OCI-LY1 (cell line): ENCODE measurements around the gene USF2.

Experiments used
- H2AFZ ChIP-seq: fragments of 200-600 bp; sonication (generic), shearing (Covaris generic); 2 replicates; pipeline ENCODE4 v1.6.0; 2014; ENCODE audit warnings: antibody characterized with exemption, mild to moderate bottlenecking, low read length
- H3F3A ChIP-seq: fragments of 200-600 bp; sonication (generic), shearing (Covaris generic); 2 replicates; pipeline ENCODE4 v1.6.0; 2014; ENCODE audit warnings: mild to moderate bottlenecking, antibody characterized with exemption, low read length, moderate library complexity; ENCODE audit not compliant: insufficient read depth
- H3K27ac ChIP-seq: fragments of 200-600 bp; sonication (generic); 2 replicates; pipeline ENCODE4 v1.5.1; 2014; ENCODE audit warnings: low read length, mixed run types, mild to moderate bottlenecking, low read depth; ENCODE audit not compliant: poor library complexity, severe bottlenecking
- H3K27me3 ChIP-seq: fragments of 200-600 bp; sonication (generic); 2 replicates; pipeline ENCODE4 v1.6.0; 2014; ENCODE audit warnings: antibody characterized with exemption, mild to moderate bottlenecking, low read length, moderate library complexity; ENCODE audit not compliant: insufficient read depth
- H3K36me3 ChIP-seq: fragments of 200-600 bp; sonication (generic); 2 replicates; pipeline ENCODE4 v1.6.1; 2014; ENCODE audit warnings: mild to moderate bottlenecking, antibody characterized with exemption, low read length, moderate library complexity, mixed read lengths; ENCODE audit not compliant: insufficient read depth
- H3K4me1 ChIP-seq: fragments of 200-600 bp; sonication (generic); 2 replicates; pipeline ENCODE4 v1.5.1; 2014; ENCODE audit warnings: mild to moderate bottlenecking, low read length, moderate library complexity; ENCODE audit not compliant: insufficient read depth, severe bottlenecking
- H3K4me2 ChIP-seq: fragments of 200-600 bp; sonication (generic), shearing (Covaris generic); 2 replicates; pipeline ENCODE4 v1.6.1; 2014; ENCODE audit warnings: low read length
- H3K4me3 ChIP-seq: fragments of 200-600 bp; sonication (generic); 2 replicates; pipeline ENCODE4 v1.5.1; 2014; ENCODE audit warnings: low read length, low read depth, mild to moderate bottlenecking, mixed read lengths; ENCODE audit not compliant: poor library complexity, severe bottlenecking
- H3K79me2 ChIP-seq: fragments of 200-600 bp; shearing (Covaris generic); 2 replicates; pipeline ENCODE4 v1.6.1; 2016; ENCODE audit warnings: mixed run types, low read length, mixed read lengths; ENCODE audit not compliant: insufficient read depth
- H3K9ac ChIP-seq: fragments of 200-600 bp; sonication (generic), shearing (Covaris generic); 2 replicates; pipeline ENCODE4 v1.6.1; 2014; ENCODE audit warnings: mild to moderate bottlenecking, low read length, mixed read lengths
- H3K9me2 ChIP-seq: fragments of 200-600 bp; sonication (generic), shearing (Covaris generic); 2 replicates; pipeline ENCODE4 v1.6.1; 2014; ENCODE audit warnings: low read depth, mild to moderate bottlenecking, low read length, mixed read lengths
- H3K9me3 ChIP-seq: fragments of 200-600 bp; shearing (Covaris generic); 2 replicates; pipeline ENCODE4 v1.6.1; 2014; ENCODE audit warnings: low read length, mixed read lengths
- H4K20me1 ChIP-seq: fragments of 200-600 bp; sonication (generic), shearing (Covaris generic); 2 replicates; pipeline ENCODE4 v1.6.0; 2016; ENCODE audit warnings: mild to moderate bottlenecking, low read length; ENCODE audit not compliant: insufficient read depth
- CTCF ChIP-seq: fragments of 200-600 bp; sonication (generic), shearing (Covaris generic); IDR thresholded peaks from 2 replicates; pipeline ENCODE4 v1.5.1; 2017; ENCODE audit warnings: mild to moderate bottlenecking, antibody characterized with exemption, low read length, moderate library complexity, mixed read lengths
- EZH2 ChIP-seq: fragments of 200-600 bp; sonication (generic), shearing (Covaris generic); IDR thresholded peaks from 2 replicates; pipeline ENCODE4 v1.8.0; 2017; ENCODE audit warnings: borderline replicate concordance, mixed run types, mild to moderate bottlenecking, antibody characterized with exemption, low read length, moderate library complexity, mixed read lengths

The USF2 gene

GRCh38 chr19:35302446-35302845, 33.7 kb downstream of the USF2 start:
- H3K27me3 ChIP-seq, result no peaks in the 10 kb centered on the region
- no peak overlapping the region for H3K4me3 ChIP-seq
- no peaks in the 10 kb centered on the region for H3K9me3 ChIP-seq
- no peak overlapping the region for H3K27ac ChIP-seq
- no peaks in the 10 kb centered on the region for H3K36me3 ChIP-seq
- H3K9me2 ChIP-seq, result no peaks in the 10 kb centered on the region
- no peak overlapping the region for H3K9ac ChIP-seq
- H4K20me1 ChIP-seq, result no peaks in the 10 kb centered on the region
- no peaks in the 10 kb centered on the region for H3K79me2 ChIP-seq
- peaks cover 7% of the 10 kb centered on the region for H3K4me1 ChIP-seq
- TF ChIP-seq EZH2 (no peak), CTCF (no peak)
- no peak overlapping the region for H2AFZ ChIP-seq
- H3F3A ChIP-seq, result peaks cover 3% of the 10 kb centered on the region; the same call in 1 of the 2 replicates
- H3K4me2 ChIP-seq, result no peak overlapping the region

GRCh38 chr19:35303357-35303915, 34.7 kb downstream of the USF2 start:
- no peaks in the 10 kb centered on the region for H3K79me2 ChIP-seq

GRCh38 chr19:35304036-35304435, 35.3 kb downstream of the USF2 start:
- H3K27me3 ChIP-seq, result no peaks in the 10 kb centered on the region
- peaks cover 14% of the 10 kb centered on the region for H3K4me1 ChIP-seq
- H4K20me1 ChIP-seq, result no peaks in the 10 kb centered on the region
- H3K9me2 ChIP-seq, result no peaks in the 10 kb centered on the region
- no peak overlapping the region for H3K9ac ChIP-seq
- H2AFZ ChIP-seq, result no peak overlapping the region
- no peak overlapping the region for H3K27ac ChIP-seq
- H3F3A ChIP-seq, result no peaks in the 10 kb centered on the region
- H3K4me2 ChIP-seq, result no peak overlapping the region
- no peaks in the 10 kb centered on the region for H3K9me3 ChIP-seq
- H3K36me3 ChIP-seq, result no peaks in the 10 kb centered on the region
- H3K79me2 ChIP-seq, result no peaks in the 10 kb centered on the region
- TF ChIP-seq EZH2, result no peak
- no peak for TF ChIP-seq CTCF
- no peak overlapping the region for H3K4me3 ChIP-seq

More at GRCh38 chr19:35303357-35303915, 34.7 kb downstream of the USF2 start:
- no peaks in the 10 kb centered on the region for H3K9me3 ChIP-seq
- H3K27me3 ChIP-seq, result no peaks in the 10 kb centered on the region
- H4K20me1 ChIP-seq, result no peaks in the 10 kb centered on the region
- H3K36me3 ChIP-seq, result no peaks in the 10 kb centered on the region
- H3K4me3 ChIP-seq, result no peak overlapping the region
- no peak overlapping the region for H2AFZ ChIP-seq
- no peak overlapping the region for H3K27ac ChIP-seq
- no peak overlapping the region for H3K4me2 ChIP-seq
- H3K9me2 ChIP-seq, result no peaks in the 10 kb centered on the region
- peaks cover 14% of the 10 kb centered on the region for H3K4me1 ChIP-seq
- no peaks in the 10 kb centered on the region for H3F3A ChIP-seq
- TF ChIP-seq EZH2 (no peak), CTCF (no peak)
- no peak overlapping the region for H3K9ac ChIP-seq
